Lung (tissue), 12 donors: ENCODE data around the gene SLC6A16. TPM values are rescaled to one million over a fixed set of nuclear protein-coding genes. Genes with fewer than 3 reads are reported as not detected.
A peak's percentile ranks its signal among the peaks of the same experiment; 100 is the strongest.
"Not testable (repeated sequence)": the region's sequence is repeated elsewhere in the genome, so short reads cannot be mapped to it uniquely, and the experiment has no call there.

Experiments
- ATAC-seq: fragments of 200-7000 bp; cut with Tn5 transposase; one replicate; pipeline ENCODE4 v1.9.1; 2020; ENCODE audit warnings: moderate number of reproducible peaks; ENCODE audit not compliant: insufficient read depth, low FRiP score
- DNase-seq, 3 donors: peaks; one replicate each; pipeline ENCODE4 v3.0.0-alpha.2; 2013 to 2017
- H3K27ac ChIP-seq, 2 donors: one replicate each; pipeline ENCODE4 v1.5.1; 2013; ENCODE audit warnings: mild to moderate bottlenecking in 2 of 2, moderate library complexity in 2 of 2, control low read depth in 1 of 2, inconsistent platforms in 1 of 2, low read depth in 1 of 2, low read length in 1 of 2
- H3K27me3 ChIP-seq, 3 donors: one replicate each; pipeline ENCODE4 v1.5.1; 2013; ENCODE audit warnings: low read length in 2 of 3; ENCODE audit not compliant: control insufficient read depth in 3 of 3, insufficient read depth in 3 of 3
- H3K36me3 ChIP-seq, 4 donors: one replicate each; pipeline ENCODE4 v1.5.1; 2013; ENCODE audit warnings: low read length in 4 of 4, mild to moderate bottlenecking in 1 of 4, moderate library complexity in 1 of 4; ENCODE audit not compliant: control insufficient read depth in 4 of 4, insufficient read depth in 4 of 4
- H3K4me1 ChIP-seq, 5 donors: one replicate each; pipeline ENCODE4 v1.5.1; 2013; ENCODE audit warnings: low read length in 5 of 5, mild to moderate bottlenecking in 2 of 5, moderate library complexity in 1 of 5; ENCODE audit not compliant: control insufficient read depth in 5 of 5, insufficient read depth in 5 of 5
- H3K4me3 ChIP-seq: one replicate; pipeline ENCODE4 v1.5.1; 2013; ENCODE audit warnings: mild to moderate bottlenecking, control low read depth, moderate library complexity
- H3K9ac ChIP-seq, 2 donors: one replicate each; pipeline ENCODE4 v1.5.1; 2013; ENCODE audit warnings: low read length in 2 of 2, control low read depth in 1 of 2; ENCODE audit not compliant: insufficient read depth in 1 of 2
- H3K9me3 ChIP-seq, 4 donors: one replicate each; pipeline ENCODE4 v1.5.1; 2013; ENCODE audit warnings: low read length in 3 of 4, mild to moderate bottlenecking in 1 of 4, moderate library complexity in 1 of 4; ENCODE audit not compliant: control insufficient read depth in 4 of 4, insufficient read depth in 3 of 4
- WGBS, 2 donors: extraction: QIAGEN DNeasy Blood & Tissue Kit; methylation state at CpG; one replicate each; pipeline ENCODE4 v1.1.7; 2013; 5-methylcytosine and 5-hydroxymethylcytosine counted together
- polyA plus RNA-seq, 2 donors: library from polyadenylated mRNA; stranded (reverse); fragments of 200-250 nt; gene quantifications; one replicate each; pipeline ENCODE4 v1.2.1, GENCODE V29; 2013
- total RNA-seq, 2 donors: library from RNA; depleted of rRNA in 1 of 2; stranded (reverse); fragments of >200 nt in 1 of 2; gene quantifications; one replicate each; pipeline ENCODE4 v1.2.1, GENCODE V29; 2014 to 2021
- TF ChIP-seq, protein P1 (sequence below): IDR thresholded peaks from 2 replicates; pipeline ENCODE4 v1.5.1; 2012; ENCODE audit warnings: mild to moderate bottlenecking; ENCODE audit errors: control extremely low read depth, extremely low read depth
- donor health status: control.
- donor health status: control.
- donor health status: Bipolar disorder and iron deficiency.
- donor health status: healthy.
- donor health status: DM: yes; HTN: yes; CAD: no.

Gene SLC6A16
- total and polyA plus RNA-seq, 4 donors: 0.93 to 2.5 (median 2.1) TPM

DNA sequence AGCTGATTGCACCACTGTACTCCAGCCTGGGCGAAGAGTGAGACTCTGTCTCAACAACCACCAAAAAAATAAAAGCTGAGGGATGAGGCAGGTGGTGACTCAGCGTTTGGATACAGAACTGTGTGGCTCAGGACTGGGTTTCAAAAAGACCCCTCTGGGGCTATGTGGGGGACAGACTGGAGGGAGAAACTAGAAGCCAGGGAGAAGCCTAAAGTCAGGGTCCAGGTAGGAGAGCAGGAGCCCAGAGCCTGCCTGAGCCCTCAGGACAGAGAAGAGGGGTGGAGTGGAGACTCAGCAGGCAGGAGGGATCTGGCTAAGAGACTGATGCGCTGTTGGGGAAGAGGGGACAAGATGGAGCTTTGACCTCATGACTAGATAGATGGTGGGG, 8.4 kb upstream of the SLC6A16 start:
- H3K4me3 ChIP-seq: no peak overlapping the region
- DNase-seq (no peak), ATAC-seq (no peak)
- no peaks in the 10 kb centered on the region for H3K9me3 ChIP-seq
- no peak overlapping the region for H3K9ac ChIP-seq
- peaks cover 0 to 8% (median 5%) of the 10 kb centered on the region in 4 donors for H3K36me3 ChIP-seq
- H3K4me1 ChIP-seq: peaks cover 0 to 9% (median 1%) of the 10 kb centered on the region in 5 donors
- no peaks in the 10 kb centered on the region for H3K27me3 ChIP-seq
- 49 to 71% methylated on average over 3 of the region's 3 CpGs for WGBS, 2 donors
- H3K27ac ChIP-seq: peak overlapping the region in 1 of 2 donors; percentile 27
- TF ChIP-seq, protein P1, sequence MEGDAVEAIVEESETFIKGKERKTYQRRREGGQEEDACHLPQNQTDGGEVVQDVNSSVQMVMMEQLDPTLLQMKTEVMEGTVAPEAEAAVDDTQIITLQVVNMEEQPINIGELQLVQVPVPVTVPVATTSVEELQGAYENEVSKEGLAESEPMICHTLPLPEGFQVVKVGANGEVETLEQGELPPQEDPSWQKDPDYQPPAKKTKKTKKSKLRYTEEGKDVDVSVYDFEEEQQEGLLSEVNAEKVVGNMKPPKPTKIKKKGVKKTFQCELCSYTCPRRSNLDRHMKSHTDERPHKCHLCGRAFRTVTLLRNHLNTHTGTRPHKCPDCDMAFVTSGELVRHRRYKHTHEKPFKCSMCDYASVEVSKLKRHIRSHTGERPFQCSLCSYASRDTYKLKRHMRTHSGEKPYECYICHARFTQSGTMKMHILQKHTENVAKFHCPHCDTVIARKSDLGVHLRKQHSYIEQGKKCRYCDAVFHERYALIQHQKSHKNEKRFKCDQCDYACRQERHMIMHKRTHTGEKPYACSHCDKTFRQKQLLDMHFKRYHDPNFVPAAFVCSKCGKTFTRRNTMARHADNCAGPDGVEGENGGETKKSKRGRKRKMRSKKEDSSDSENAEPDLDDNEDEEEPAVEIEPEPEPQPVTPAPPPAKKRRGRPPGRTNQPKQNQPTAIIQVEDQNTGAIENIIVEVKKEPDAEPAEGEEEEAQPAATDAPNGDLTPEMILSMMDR: no peak

DNA sequence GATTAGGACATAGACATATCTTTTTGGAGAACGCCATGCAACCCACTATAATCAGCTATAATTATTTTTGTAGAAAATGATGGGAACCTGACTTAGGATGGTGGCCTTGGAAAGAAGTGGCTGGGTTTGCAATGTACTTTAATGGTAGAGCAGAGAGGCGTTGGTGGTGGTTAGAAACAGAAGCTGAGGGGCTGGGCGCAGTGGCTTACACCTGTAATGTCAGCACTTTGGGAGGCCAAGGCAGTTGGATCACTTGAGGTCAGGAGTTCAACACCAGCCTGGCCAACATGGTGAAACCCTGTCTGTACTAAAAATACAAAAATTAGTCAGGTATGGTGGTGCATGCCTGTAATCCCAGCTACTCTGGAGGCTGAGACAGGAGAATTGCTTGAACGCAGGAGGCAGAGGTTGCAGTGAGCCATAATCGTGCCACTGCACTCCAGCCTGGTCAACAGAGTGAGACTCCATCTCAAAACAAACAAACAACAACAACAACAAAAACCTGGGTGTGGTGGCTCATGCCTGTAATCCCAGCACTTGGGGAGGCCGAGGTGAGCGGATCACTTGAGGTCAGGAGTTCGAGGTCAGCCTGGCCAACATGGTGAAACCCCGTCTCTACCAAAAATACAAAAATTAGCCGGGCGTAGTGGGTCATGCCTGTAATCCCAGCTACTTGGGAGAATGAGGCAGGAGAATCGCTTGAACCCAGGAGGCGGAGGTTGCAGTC, 7.9 kb upstream of the SLC6A16 start:
- not testable (repeated sequence) for H3K9me3 ChIP-seq, H3K4me1 ChIP-seq, H3K27me3 ChIP-seq, DNase-seq, H3K27ac ChIP-seq, ATAC-seq, H3K9ac ChIP-seq, H3K4me3 ChIP-seq, H3K36me3 ChIP-seq
- 81 to 91% methylated on average over 13 of the region's 13 CpGs for WGBS, 2 donors

DNA sequence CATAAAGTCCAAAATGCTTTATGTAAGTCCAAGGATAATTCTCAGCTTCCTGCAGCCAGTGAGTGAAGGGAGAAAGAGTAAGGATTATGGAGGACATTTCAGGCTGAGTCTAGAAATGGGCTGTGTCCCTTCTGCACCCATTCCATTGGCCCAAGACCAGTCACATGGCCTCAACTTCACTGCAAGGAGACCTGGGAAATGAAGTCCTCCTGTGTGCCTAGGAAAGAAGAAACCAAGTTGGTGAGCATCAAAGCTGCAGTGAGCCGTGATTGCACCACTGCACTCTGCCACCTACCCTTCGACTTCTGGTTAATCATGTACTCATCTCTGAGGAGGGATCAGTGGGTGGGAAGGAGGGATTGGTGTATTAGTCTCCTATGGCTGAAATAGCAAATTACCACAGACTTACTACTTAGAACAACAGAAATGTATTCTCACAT, 6.6 kb upstream of the SLC6A16 start:
- 38 to 66% methylated on average over 2 of the region's 2 CpGs for WGBS, 2 donors
- TF ChIP-seq, protein P1: no peak
- peak; percentile 82 for ATAC-seq

DNA sequence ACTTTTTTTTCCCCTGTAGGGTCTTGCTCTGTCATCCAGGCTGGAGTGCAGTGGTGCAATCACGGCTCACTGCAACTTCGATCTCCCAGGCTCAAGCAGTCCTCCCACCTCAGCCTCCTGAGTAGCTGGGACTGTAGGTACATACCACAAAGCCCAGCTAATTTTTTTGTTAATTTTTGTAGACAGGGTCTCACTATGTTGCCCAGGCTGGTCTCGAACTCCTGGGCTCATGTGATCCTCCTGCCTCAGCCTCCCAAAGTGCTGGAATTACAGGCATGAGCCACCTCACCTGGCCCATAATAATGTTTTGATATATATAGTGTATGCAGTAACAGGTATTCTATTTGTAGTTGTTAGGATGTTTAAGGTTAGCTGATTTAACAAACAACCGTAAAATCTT, 6.2 kb upstream of the SLC6A16 start:
- not testable (repeated sequence) for DNase-seq, H3K9me3 ChIP-seq, H3K9ac ChIP-seq, H3K4me3 ChIP-seq, H3K36me3 ChIP-seq, H3K27me3 ChIP-seq, ATAC-seq, H3K27ac ChIP-seq, H3K4me1 ChIP-seq
- WGBS, 2 donors: 94 to 97% methylated on average over 4 of the region's 4 CpGs

More for the DNA sequence above, 6.6 kb upstream of the SLC6A16 start:
- Histone ChIP-seq H3K4me1 (no peaks in the 10 kb centered on the region), H3K27me3 (no peaks in the 10 kb centered on the region), H3K4me3 (no peak overlapping the region), H3K9ac (no peak overlapping the region), H3K27ac (no peak overlapping the region), H3K36me3 (peaks cover 0 to 7% (median 4%) of the 10 kb centered on the region in 4 donors), H3K9me3 (no peaks in the 10 kb centered on the region)
- peak in 2 of 3 donors; percentile 26 to 40 for DNase-seq
